ENCODE measurements around the gene ZNF599.
A peak's percentile ranks its signal among the peaks of the same experiment; 100 is the strongest.

The ZNF599 gene

DNA sequence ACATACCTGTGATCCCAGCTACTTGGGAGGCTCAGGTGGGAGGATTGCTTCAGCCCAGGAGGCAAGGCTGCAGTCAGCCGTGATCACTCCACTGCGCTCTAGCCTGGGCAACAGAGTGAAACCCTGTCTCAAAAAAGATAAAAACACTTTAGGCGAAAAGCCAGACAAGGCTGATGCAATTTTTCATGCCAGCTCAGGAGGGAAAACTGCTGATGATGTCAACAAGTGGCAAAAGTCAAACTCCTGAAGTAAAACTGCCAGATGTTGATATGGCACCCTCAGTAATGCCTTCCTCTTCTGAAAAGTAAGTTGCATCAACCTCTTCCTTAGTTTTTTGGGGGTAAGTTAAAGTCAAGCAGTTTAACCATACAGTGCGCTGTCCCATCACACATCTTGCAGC lies 15.6 kb downstream of the ZNF599 start:
- no peak for DNase-seq (ENCODE audit: low read depth, low spot score)
- WGBS (ENCODE audit: insufficient coverage, insufficient read length), result no CpG with 5 or more reads among the region's 4 CpGs
- Histone ChIP-seq H3K4me1 (ENCODE audit: control insufficient read depth, insufficient read depth, low read length) (no peaks in the 10 kb centered on the region), H3K27ac (ENCODE audit: low read length) (no peak overlapping the region), H3K4me3 (ENCODE audit: low read length) (no peak overlapping the region), H3K27me3 (ENCODE audit: control insufficient read depth, insufficient read depth, low read length) (no peaks in the 10 kb centered on the region), H3K36me3 (ENCODE audit: control insufficient read depth, insufficient read depth, low read length) (no peaks in the 10 kb centered on the region), H3K9me3 (ENCODE audit: control insufficient read depth, insufficient read depth, low read length) (peaks cover 12% of the 10 kb centered on the region)

DNA sequence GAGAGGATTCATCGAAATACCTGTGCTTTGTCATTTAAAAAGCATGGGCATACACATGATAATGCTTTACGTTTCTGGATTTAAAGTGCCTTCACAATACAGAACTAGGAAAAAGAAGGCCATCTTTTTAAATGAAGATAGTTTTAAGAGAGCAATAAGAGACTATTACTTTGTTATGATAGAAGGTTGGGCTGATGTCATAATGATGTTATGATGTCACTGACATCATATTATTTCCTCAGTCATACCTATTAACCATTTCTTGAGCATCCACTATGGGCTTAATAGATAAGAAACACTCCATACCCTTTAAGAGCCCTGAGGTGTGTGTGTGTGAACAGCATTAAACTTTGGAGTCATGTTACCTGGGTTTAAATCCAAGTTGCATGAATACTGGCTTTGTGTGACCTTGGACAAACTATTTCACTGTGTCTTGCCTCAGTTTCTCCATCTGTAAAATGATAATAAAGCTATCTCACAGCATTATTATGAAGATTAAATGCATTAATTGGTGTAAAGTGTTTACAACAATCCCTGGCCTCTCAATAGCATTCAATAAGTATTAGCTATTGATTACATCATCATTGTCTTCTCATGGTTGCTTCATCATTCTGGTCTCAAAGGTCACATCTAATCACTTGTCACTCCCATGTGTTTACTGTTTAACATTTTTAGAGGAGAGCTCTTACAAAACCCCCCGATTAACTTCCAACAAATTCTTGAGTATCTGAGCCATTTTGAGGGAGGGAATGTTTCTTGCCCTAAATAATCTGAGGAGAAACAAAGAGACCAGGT lies 27.9 kb downstream of the ZNF599 start:
- Histone ChIP-seq H3K9me3 (ENCODE audit: control insufficient read depth, insufficient read depth, low read length) (no peaks in the 10 kb centered on the region), H3K27ac (ENCODE audit: low read length) (no peak overlapping the region)
- WGBS (ENCODE audit: insufficient coverage, insufficient read length), result no CpG with 5 or more reads among the region's 3 CpGs

DNA sequence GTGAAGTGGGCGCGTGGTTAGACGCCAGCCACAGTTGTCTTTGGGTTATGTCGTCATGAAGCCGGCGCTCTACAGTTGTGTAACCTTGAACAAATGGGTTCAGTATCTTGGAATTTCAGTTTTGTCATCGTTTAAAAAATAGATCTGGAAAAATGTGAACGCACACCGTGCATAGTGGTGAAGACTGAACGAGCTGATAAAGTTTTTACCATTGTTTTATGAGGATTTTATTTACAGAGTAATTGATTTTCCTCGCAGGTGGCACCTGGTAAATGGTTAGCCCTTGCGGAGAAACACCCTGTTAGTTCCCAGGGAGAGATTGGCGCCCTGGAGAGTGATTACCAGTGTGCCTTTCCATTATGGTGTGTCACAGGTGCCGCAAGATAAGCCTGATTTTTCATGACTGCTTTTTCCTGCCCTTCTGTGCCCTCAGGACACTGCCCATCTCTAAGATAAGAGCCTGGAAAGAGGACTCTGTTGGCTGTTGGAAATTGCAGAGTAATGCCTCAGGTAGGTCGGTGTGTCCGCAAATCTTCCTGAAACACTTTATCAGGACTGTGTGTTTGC lies 38.4 kb downstream of the ZNF599 start:
- Histone ChIP-seq H3K27me3 (ENCODE audit: control insufficient read depth, insufficient read depth, low read length) (no peaks in the 10 kb centered on the region), H3K36me3 (ENCODE audit: control insufficient read depth, insufficient read depth, low read length) (no peaks in the 10 kb centered on the region; the same call in 1 of the 2 replicates), H3K4me1 (ENCODE audit: control insufficient read depth, insufficient read depth, low read length) (no peaks in the 10 kb centered on the region), H3K27ac (ENCODE audit: low read length) (no peak overlapping the region), H3K9me3 (ENCODE audit: control insufficient read depth, insufficient read depth, low read length) (no peaks in the 10 kb centered on the region), H3K4me3 (ENCODE audit: low read length) (peak overlapping the region; percentile 91; the same call in 1 of the 2 replicates)
- DNase-seq (ENCODE audit: low read depth, low spot score), result no peak
- WGBS (ENCODE audit: insufficient coverage, insufficient read length), result no CpG with 5 or more reads among the region's 16 CpGs

More for the DNA sequence above, 27.9 kb downstream of the ZNF599 start:
- H3K27me3 ChIP-seq (ENCODE audit: control insufficient read depth, insufficient read depth, low read length), result no peaks in the 10 kb centered on the region
- no peaks in the 10 kb centered on the region for H3K36me3 ChIP-seq (ENCODE audit: control insufficient read depth, insufficient read depth, low read length)
- H3K4me3 ChIP-seq (ENCODE audit: low read length), result no peak overlapping the region
- H3K4me1 ChIP-seq (ENCODE audit: control insufficient read depth, insufficient read depth, low read length), result no peaks in the 10 kb centered on the region
- DNase-seq (ENCODE audit: low read depth, low spot score), result no peak

DNA sequence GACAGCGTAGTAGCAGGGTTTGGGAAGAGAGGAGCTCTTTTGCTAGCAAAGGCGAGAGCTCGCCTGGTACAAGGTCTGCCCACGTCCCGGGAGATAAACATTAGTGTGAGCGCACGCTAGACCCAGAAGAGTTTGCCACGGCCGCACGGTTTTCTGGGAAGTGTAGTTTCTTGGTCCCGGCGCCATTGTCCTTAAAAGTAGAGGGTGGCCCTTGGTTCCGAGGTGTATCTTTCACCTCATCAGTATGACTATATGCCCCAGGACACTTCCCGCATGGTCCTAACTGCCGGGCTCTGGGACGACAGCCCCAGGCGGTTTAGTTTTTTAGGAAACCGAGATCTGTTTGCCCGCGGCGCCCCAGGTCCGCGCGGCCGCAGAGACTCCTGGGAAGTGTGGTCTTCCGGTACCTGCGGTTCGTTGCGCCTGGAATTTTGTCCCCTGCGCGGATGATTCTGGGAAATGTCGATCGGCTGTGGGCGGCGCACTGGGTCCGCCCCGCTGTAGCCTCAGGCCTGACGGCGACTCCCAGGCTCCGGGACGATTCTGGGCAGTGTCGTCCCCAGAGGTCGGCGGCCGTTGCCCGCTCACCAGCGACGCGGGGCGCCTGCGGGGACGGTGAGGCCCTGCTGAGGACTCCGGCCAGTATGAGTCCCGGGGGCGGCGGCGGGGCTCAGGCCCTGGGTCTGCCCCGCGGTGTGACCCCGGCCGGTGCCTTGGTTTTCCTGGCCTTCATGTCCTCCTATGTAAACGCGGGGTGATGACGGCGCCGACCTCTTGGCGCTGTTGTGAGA lies 39.1 kb downstream of the ZNF599 start, which contains the start of gene ZNF181:
ZNF181 (plus strand) TSS at position 498 of the 791 bp plus-strand sequence. CDS start 795 bp downstream, outside the sequence.
- Histone ChIP-seq H3K27ac (ENCODE audit: low read length) (no peak within 1 kb of the TSS), H3K4me1 (ENCODE audit: control insufficient read depth, insufficient read depth, low read length) (no peaks in the 10 kb centered on the region), H3K27me3 (ENCODE audit: control insufficient read depth, insufficient read depth, low read length) (no peaks in the 10 kb centered on the region), H3K36me3 (ENCODE audit: control insufficient read depth, insufficient read depth, low read length) (no peaks in the 10 kb centered on the region; the same call in 1 of the 2 replicates), H3K4me3 (ENCODE audit: low read length) (peak within 1 kb of the TSS; percentile 91), H3K9me3 (ENCODE audit: control insufficient read depth, insufficient read depth, low read length) (no peaks in the 10 kb centered on the region)
- no CpG with 5 or more reads among the region's 67 CpGs for WGBS (ENCODE audit: insufficient coverage, insufficient read length)
- DNase-seq (ENCODE audit: low read depth, low spot score), result no peak

DNA sequence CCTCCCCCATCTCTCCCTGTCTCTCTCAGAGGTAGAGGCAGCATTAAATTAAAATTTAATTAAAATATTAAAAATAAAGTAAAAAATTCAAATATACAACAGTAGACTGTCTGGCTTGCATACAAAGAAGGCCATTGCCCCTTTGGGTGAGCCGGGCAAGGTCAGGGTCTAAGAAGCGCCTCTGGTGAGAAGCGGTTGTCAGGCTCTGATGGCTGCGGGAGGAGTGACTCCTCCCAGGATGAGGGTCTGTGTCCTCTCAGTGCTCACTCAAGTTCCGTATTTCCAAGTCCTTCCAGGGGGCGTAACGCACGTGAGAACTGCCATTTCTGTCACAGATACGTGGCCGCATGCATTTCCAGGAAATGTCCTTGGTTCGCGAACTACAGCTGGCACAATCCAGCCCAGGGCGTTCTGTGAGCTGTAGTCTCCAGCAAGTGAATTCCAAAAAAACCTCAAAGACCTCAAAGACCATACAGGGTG lies 39.7 kb downstream of the ZNF599 start:
- Histone ChIP-seq H3K27ac (ENCODE audit: low read length) (no peak overlapping the region), H3K27me3 (ENCODE audit: control insufficient read depth, insufficient read depth, low read length) (no peaks in the 10 kb centered on the region), H3K9me3 (ENCODE audit: control insufficient read depth, insufficient read depth, low read length) (no peaks in the 10 kb centered on the region), H3K4me3 (ENCODE audit: low read length) (peak overlapping the region; percentile 91; the same call in 1 of the 2 replicates), H3K4me1 (ENCODE audit: control insufficient read depth, insufficient read depth, low read length) (no peaks in the 10 kb centered on the region), H3K36me3 (ENCODE audit: control insufficient read depth, insufficient read depth, low read length) (no peaks in the 10 kb centered on the region; the same call in 1 of the 2 replicates)
- DNase-seq (ENCODE audit: low read depth, low spot score), result no peak
- no CpG with 5 or more reads among the region's 13 CpGs for WGBS (ENCODE audit: insufficient coverage, insufficient read length)

DNA sequence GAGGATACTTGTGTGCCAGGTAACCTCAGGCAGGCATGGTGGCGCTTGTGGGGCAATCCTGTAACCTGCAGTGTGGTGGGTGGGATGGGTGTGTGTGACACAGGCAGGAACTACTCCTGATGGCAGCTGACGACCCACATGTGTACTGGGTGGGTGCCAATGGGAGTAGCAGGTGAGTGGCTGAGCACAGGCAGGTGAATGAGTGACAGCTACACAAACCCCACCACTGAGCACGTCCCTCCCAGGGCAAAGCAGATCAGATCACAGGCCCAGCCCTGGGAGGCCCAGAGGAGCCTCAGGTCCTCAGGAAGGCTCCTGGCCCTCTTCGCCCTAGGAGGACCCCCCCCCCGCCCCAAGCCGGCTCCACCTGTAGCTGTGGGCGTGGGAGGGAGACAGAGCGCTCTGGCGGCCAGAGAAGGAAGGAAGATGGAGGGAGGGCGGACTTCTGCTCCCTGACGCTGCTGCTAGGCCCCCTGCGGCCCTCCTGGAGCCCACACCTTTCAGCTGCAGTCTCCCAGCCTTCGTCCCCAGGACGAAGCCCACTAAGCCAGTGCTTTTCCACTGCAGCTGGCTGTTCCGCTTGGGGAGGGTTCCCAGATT lies 40.3 kb downstream of the ZNF599 start:
- Histone ChIP-seq H3K36me3 (ENCODE audit: control insufficient read depth, insufficient read depth, low read length) (no peaks in the 10 kb centered on the region; the same call in 1 of the 2 replicates), H3K9me3 (ENCODE audit: control insufficient read depth, insufficient read depth, low read length) (no peaks in the 10 kb centered on the region), H3K4me3 (ENCODE audit: low read length) (no peak overlapping the region; the same call in 1 of the 2 replicates), H3K27ac (ENCODE audit: low read length) (no peak overlapping the region), H3K27me3 (ENCODE audit: control insufficient read depth, insufficient read depth, low read length) (no peaks in the 10 kb centered on the region), H3K4me1 (ENCODE audit: control insufficient read depth, insufficient read depth, low read length) (no peaks in the 10 kb centered on the region)
- DNase-seq (ENCODE audit: low read depth, low spot score), result no peak
- WGBS (ENCODE audit: insufficient coverage, insufficient read length), result no CpG with 5 or more reads among the region's 15 CpGs

DNA sequence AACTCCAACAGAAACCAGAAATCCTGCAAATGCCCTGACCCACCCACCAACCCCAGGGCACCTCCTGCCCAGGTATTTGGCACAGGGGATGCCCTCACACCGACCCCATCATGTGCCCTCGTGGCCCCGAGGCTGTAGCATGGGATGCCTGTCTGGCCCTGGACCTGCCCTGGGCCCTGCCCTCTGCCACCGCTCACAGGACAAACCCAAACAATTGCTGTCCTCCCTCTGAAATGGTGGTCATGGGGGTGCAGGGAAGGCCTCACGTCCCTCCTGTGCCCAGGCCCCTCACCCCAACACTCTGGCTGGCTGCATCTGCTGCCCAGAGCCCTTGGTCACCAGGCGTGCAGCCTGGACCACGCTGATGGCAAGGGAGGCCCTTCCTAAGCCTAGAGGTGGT lies 41.1 kb downstream of the ZNF599 start:
- no peaks in the 10 kb centered on the region; the same call in 1 of the 2 replicates for H3K36me3 ChIP-seq (ENCODE audit: control insufficient read depth, insufficient read depth, low read length)
- no peaks in the 10 kb centered on the region for H3K27me3 ChIP-seq (ENCODE audit: control insufficient read depth, insufficient read depth, low read length)
- H3K27ac ChIP-seq (ENCODE audit: low read length), result no peak overlapping the region
- no peak for DNase-seq (ENCODE audit: low read depth, low spot score)
- H3K4me3 ChIP-seq (ENCODE audit: low read length), result no peak overlapping the region
- WGBS (ENCODE audit: insufficient coverage, insufficient read length), result no CpG with 5 or more reads among the region's 7 CpGs
- no peaks in the 10 kb centered on the region for H3K9me3 ChIP-seq (ENCODE audit: control insufficient read depth, insufficient read depth, low read length)
- H3K4me1 ChIP-seq (ENCODE audit: control insufficient read depth, insufficient read depth, low read length), result no peaks in the 10 kb centered on the region

DNA sequence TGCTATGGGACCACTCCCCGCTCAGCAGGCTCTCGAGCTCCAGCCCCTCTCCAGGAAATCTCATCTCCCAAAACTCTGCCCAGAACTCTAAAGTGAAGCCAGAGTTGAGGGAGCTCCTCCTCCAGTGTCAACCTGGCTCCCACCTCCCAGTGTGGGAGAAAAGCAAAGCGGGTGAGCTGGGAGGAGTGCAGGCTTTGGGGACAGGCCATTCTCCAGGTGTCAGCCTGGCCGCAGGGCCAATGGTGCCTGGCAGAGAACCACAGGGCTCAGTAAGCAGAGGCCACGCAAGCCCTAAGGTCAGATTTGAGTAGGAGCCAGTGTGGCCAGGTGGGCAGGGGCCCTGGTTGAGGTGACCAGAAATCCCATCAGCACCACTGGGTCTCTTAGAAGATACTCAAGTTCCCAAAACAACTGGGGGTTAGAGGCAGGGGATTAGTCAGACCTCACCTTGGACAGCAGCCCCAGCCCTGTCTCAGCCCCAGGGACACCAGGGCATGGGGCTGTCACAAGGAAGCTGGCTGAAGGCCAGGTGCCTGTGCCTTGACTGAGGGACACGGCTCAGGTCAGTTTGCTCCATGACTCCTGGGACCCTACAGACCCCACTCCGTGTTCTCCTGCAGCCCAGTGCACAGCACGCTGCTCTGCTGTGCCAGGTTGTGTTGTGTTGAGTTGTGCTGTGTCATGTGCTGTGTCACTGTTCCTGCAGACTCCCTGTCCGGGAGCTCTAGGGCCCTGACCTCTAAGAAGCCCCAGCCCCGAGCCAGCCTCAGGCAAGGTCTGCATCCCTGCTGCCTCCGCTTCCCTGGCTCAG lies 41.8 kb downstream of the ZNF599 start:
- Histone ChIP-seq H3K4me3 (ENCODE audit: low read length) (no peak overlapping the region), H3K27ac (ENCODE audit: low read length) (no peak overlapping the region), H3K9me3 (ENCODE audit: control insufficient read depth, insufficient read depth, low read length) (no peaks in the 10 kb centered on the region), H3K36me3 (ENCODE audit: control insufficient read depth, insufficient read depth, low read length) (no peaks in the 10 kb centered on the region; the same call in 1 of the 2 replicates), H3K4me1 (ENCODE audit: control insufficient read depth, insufficient read depth, low read length) (no peaks in the 10 kb centered on the region), H3K27me3 (ENCODE audit: control insufficient read depth, insufficient read depth, low read length) (no peaks in the 10 kb centered on the region)
- WGBS (ENCODE audit: insufficient coverage, insufficient read length), result no CpG with 5 or more reads among the region's 11 CpGs
- DNase-seq (ENCODE audit: low read depth, low spot score), result no peak

DNA sequence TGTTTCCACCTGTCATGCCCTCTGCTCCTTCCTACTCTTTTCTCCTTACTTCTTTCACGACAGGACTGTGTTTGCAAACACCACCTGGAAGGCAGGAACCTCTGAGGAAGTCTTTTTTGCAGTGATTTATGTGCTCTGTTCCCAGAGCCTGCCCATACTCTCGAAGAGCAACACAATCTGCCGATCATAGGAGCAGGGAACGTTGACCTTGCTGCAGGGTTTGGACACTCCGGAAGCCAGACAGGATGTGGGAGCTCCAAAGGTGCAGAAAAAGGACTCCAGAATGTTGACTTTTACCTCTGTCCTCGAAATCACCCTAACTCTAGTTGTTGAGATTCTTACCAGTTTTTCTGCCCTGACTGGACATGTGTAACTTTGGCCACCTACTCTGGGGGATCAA lies 47.6 kb downstream of the ZNF599 start:
- no CpG with 5 or more reads among the region's 6 CpGs for WGBS (ENCODE audit: insufficient coverage, insufficient read length)
- Histone ChIP-seq H3K27me3 (ENCODE audit: control insufficient read depth, insufficient read depth, low read length) (no peaks in the 10 kb centered on the region), H3K36me3 (ENCODE audit: control insufficient read depth, insufficient read depth, low read length) (no peaks in the 10 kb centered on the region), H3K27ac (ENCODE audit: low read length) (no peak overlapping the region), H3K9me3 (ENCODE audit: control insufficient read depth, insufficient read depth, low read length) (no peaks in the 10 kb centered on the region), H3K4me1 (ENCODE audit: control insufficient read depth, insufficient read depth, low read length) (no peaks in the 10 kb centered on the region), H3K4me3 (ENCODE audit: low read length) (no peak overlapping the region)
- no peak for DNase-seq (ENCODE audit: low read depth, low spot score)

Measured in iPS DF 6.9 (cell line).